Endothelial cell of umbilical vein (primary cell): ENCODE measurements around the gene CSNK2A3. TPM values are rescaled to one million over a fixed set of nuclear protein-coding genes. Genes with fewer than 3 reads are reported as not detected.

ENCODE experiments used
- BruUV-seq: library from RNA; stranded (reverse); fragments of 400-500 nt; replicated peaks from 2 replicates; lab custom pipeline; 2021; lab: Mats Ljungman, UMichigan
- CTCF ChIA-PET: fragments of 300-600, 350-600 bp; sonication (Branson Sonifier 250); formaldehyde crosslinking; loops from one replicate; lab custom pipeline; 2021; ENCODE audit warnings: antibody characterized with exemption, inconsistent platforms; lab: Charles Lee
- POLR2A ChIA-PET: fragments of 300-600, 350-600 bp; sonication (Branson Sonifier 250); formaldehyde crosslinking; loops from one replicate; lab custom pipeline; 2021; ENCODE audit warnings: antibody characterized with exemption, inconsistent platforms; lab: Charles Lee
- DNase-seq: peaks from one replicate; pipeline ENCODE4 v3.0.0-alpha.2; 2011; ENCODE audit warnings: low read depth, low spot score
- FAIRE-seq: peaks from 2 replicates; lab custom pipeline; 2011; peaks lifted over from hg19 to GRCh38; lab: Jason Lieb, UNC
- H2AFZ ChIP-seq: 2 replicates; pipeline ENCODE4 v1.6.0; 2012; ENCODE audit warnings: low read depth, low read length, control low read depth, inconsistent platforms
- H3K27ac ChIP-seq: 2 replicates; pipeline ENCODE4 v1.5.1; 2011; ENCODE audit warnings: low read depth, mild to moderate bottlenecking, control low read depth, low read length, moderate library complexity; ENCODE audit not compliant: insufficient read depth
- H3K27me3 ChIP-seq, 2 experiments: 2 replicates each; pipeline versions ENCODE4 v1.6.0 to v1.6.1; 2011; ENCODE audit warnings: low read length in 2 of 2, mixed read lengths in 1 of 2; ENCODE audit not compliant: control insufficient read depth in 2 of 2, insufficient read depth in 2 of 2
- H3K36me3 ChIP-seq, 2 experiments: 2 replicates in 1 of 2; 3 replicates in 1 of 2; pipeline ENCODE4 v1.5.1; 2011; ENCODE audit warnings: low read length in 2 of 2, mild to moderate bottlenecking in 1 of 2, moderate library complexity in 1 of 2; ENCODE audit not compliant: control insufficient read depth in 2 of 2, insufficient read depth in 2 of 2; ENCODE audit errors: extremely low read depth in 1 of 2
- H3K4me1 ChIP-seq: 3 replicates; pipeline ENCODE4 v1.5.1; 2011; ENCODE audit warnings: mild to moderate bottlenecking, low read length; ENCODE audit not compliant: control insufficient read depth, insufficient read depth; ENCODE audit errors: extremely low read depth
- H3K4me2 ChIP-seq: 2 replicates; pipeline ENCODE4 v1.6.1; 2011; ENCODE audit warnings: low read length, control low read depth, mixed read lengths; ENCODE audit not compliant: insufficient read depth
- H3K4me3 ChIP-seq, 3 experiments: fragments of 200-600 bp in 1 of 3; sonication (generic), shearing (Covaris generic) in 1 of 3; replicated peaks in 1 of 3; 2 replicates each; pipeline ENCODE4 v1.5.1; 2011 to 2016; ENCODE audit warnings: control low read depth in 3 of 3, low read length in 3 of 3, mild to moderate bottlenecking in 2 of 3, inconsistent platforms in 1 of 3, low read depth in 1 of 3, moderate library complexity in 1 of 3; ENCODE audit not compliant: insufficient read depth in 1 of 3
- H3K79me2 ChIP-seq: 2 replicates; pipeline ENCODE4 v1.6.0; 2012; ENCODE audit warnings: low read length, inconsistent platforms; ENCODE audit not compliant: control insufficient read depth, insufficient read depth
- H3K9ac ChIP-seq: replicated peaks from 2 replicates; pipeline ENCODE3; 2011; ENCODE audit warnings: low read length, control low read depth; ENCODE audit not compliant: insufficient read depth; ENCODE audit errors: extremely low read depth
- H3K9me1 ChIP-seq: replicated peaks from 3 replicates; pipeline ENCODE4 v1.6.0; 2011; ENCODE audit warnings: mild to moderate bottlenecking, low read length; ENCODE audit not compliant: control insufficient read depth, insufficient read depth; ENCODE audit errors: extremely low read depth
- H3K9me3 ChIP-seq: replicated peaks from 2 replicates; pipeline ENCODE4 v1.5.1; 2012; ENCODE audit warnings: low read length, inconsistent platforms; ENCODE audit not compliant: control insufficient read depth, insufficient read depth
- H4K20me1 ChIP-seq: replicated peaks from 2 replicates; pipeline ENCODE3; 2011; ENCODE audit warnings: mild to moderate bottlenecking, low read length; ENCODE audit not compliant: control insufficient read depth, insufficient read depth; ENCODE audit errors: extremely low read depth
- EZH2 ChIP-seq: IDR thresholded peaks from 2 replicates; pipeline ENCODE4 v1.6.1; 2012; ENCODE audit warnings: borderline replicate concordance, low read depth, mild to moderate bottlenecking, moderate library complexity, low read length, inconsistent platforms; ENCODE audit not compliant: severe bottlenecking
- FOS ChIP-seq: IDR thresholded peaks from 2 replicates; pipeline ENCODE4 v1.6.1; 2011; ENCODE audit warnings: mild to moderate bottlenecking, low read length, moderate library complexity, borderline replicate concordance; ENCODE audit not compliant: insufficient read depth
- GATA2 ChIP-seq: IDR thresholded peaks from 2 replicates; pipeline ENCODE4 v1.7.0; 2011; ENCODE audit warnings: low read depth, mild to moderate bottlenecking, moderate library complexity, mixed read lengths, low read length; ENCODE audit not compliant: insufficient read length, insufficient read depth
- JUN ChIP-seq: IDR thresholded peaks from 2 replicates; pipeline ENCODE4 v1.6.1; 2011; ENCODE audit warnings: borderline replicate concordance, low read depth; ENCODE audit not compliant: insufficient read length, insufficient read depth
- MYC ChIP-seq: IDR thresholded peaks from one replicate; pipeline ENCODE4 v1.6.1; 2011; ENCODE audit warnings: mild to moderate bottlenecking, low read depth, low read length
- POLR2A ChIP-seq: IDR thresholded peaks from 2 replicates; pipeline ENCODE4 v1.6.1; 2012; ENCODE audit warnings: low read depth, mild to moderate bottlenecking, control low read depth, low read length
- POLR2AphosphoS5 ChIP-seq: IDR thresholded peaks from 2 replicates; pipeline ENCODE4 v1.6.1; 2012; ENCODE audit warnings: low read depth, mild to moderate bottlenecking, control low read depth, low read length, moderate library complexity; ENCODE audit not compliant: insufficient read depth
- dilution Hi-C: fragments of 300-500 bp; cut with MboI; formaldehyde crosslinking; loops from one replicate; pipeline ENCODE4 v1.15.0; 2019; ENCODE audit warnings: low sequenced_read_pairs; ENCODE audit not compliant: extremely low pct_ligation_motif_present
- intact Hi-C: fragments of 100-400 bp; cut with micrococcal nuclease; formaldehyde crosslinking; loops from one replicate; pipeline ENCODE4 v1.10.0; 2022
- polyA plus RNA-seq, 4 experiments: library from polyadenylated mRNA; depleted of rRNA in 3 of 4; stranded (reverse) in 3 of 4; unstranded in 1 of 4; fragments of >200 nt; gene quantifications; 2 replicates each; pipeline versions ENCODE4 v1.2.1 to v1.2.3, GENCODE V29; 2011 to 2012; ENCODE audit warnings: missing spikeins in 1 of 4
- total RNA-seq: library from RNA; stranded (reverse); gene quantifications from 2 replicates; pipeline ENCODE4 v1.2.3, GENCODE V29; 2021
- TF ChIP-seq, protein P1 (sequence below), 2 donors: IDR thresholded peaks; 1 replicate in 1 of 2; 2 replicates in 1 of 2; pipeline ENCODE4 v1.5.1; 2011; ENCODE audit warnings: low read length in 2 of 2, mild to moderate bottlenecking in 2 of 2, moderate library complexity in 2 of 2, control low read depth in 1 of 2, inconsistent platforms in 1 of 2, low read depth in 1 of 2; ENCODE audit not compliant: insufficient read depth in 1 of 2; ENCODE audit errors: extremely low read depth in 1 of 2
- TF ChIP-seq, protein P2 (sequence below): IDR thresholded peaks from 2 replicates; pipeline ENCODE4 v1.6.1; 2011; ENCODE audit not compliant: insufficient read depth, insufficient read length

Gene CSNK2A3
- total and polyA plus RNA-seq, 2 donors (not counting 3 experiments of a cell fraction or from before 2014, with no cell fraction given), result 0.41 TPM; not detected in 1

DNA sequence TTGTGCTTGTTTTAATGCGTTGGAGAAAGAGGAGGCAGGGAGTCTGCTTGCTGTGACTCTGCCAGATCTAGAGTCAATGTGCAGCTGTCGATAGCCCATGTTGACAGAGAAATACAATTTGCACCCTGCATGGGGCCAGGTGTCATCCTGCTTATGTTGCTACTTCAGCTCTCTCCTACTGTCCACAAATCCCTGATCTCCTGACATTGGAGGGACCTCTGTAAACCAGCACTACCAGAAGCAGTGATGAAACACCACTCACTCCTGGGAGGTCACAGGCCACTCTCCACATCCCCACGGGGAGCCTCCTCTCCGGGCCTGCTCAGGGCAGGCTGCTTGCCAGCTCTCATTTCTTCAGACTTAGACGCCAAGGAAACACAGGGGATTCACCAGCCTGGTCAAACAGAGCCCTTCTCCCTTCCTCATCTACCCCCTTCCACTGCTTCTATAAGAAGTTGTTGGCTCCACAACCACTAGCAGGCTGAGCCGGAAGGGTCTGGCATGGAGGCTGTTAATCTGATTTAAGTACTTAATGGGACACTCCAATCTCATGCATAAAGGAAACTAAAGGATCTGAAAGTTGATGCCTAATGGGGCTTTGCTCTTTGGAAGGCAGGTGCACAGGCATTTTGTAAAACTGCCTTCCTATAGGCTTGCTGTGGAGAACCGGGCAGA, 29.9 kb upstream of the CSNK2A3 start:
- H3K4me1 ChIP-seq, result no peaks in the 10 kb centered on the region
- H2AFZ ChIP-seq, result no peak overlapping the region
- ChIA-PET POLR2A (no interaction called here), CTCF (interaction anchor here (1.0 to 1.1 kb wide), 2 partner anchors 14 to 19 kb away, joined by 3 read pairs; no protein-coding TSS in a partner anchor)
- no peaks in the 10 kb centered on the region for H3K9me3 ChIP-seq
- no peak for DNase-seq
- H3K4me2 ChIP-seq, result no peak overlapping the region
- H3K9me1 ChIP-seq, result no peaks in the 10 kb centered on the region
- no peaks in the 10 kb centered on the region for H3K79me2 ChIP-seq
- H3K36me3 ChIP-seq, result no peaks in the 10 kb centered on the region
- FAIRE-seq, result no peak
- dilution Hi-C loops, result no loop called here
- H3K4me3 ChIP-seq, result no peak overlapping the region
- no peaks in the 10 kb centered on the region for H3K27me3 ChIP-seq
- TF ChIP-seq JUN (no peak), EZH2 (no peak), MYC (no peak), POLR2A (no peak), POLR2AphosphoS5 (no peak), GATA2 (no peak), FOS (no peak)
- TF ChIP-seq, protein P1, sequence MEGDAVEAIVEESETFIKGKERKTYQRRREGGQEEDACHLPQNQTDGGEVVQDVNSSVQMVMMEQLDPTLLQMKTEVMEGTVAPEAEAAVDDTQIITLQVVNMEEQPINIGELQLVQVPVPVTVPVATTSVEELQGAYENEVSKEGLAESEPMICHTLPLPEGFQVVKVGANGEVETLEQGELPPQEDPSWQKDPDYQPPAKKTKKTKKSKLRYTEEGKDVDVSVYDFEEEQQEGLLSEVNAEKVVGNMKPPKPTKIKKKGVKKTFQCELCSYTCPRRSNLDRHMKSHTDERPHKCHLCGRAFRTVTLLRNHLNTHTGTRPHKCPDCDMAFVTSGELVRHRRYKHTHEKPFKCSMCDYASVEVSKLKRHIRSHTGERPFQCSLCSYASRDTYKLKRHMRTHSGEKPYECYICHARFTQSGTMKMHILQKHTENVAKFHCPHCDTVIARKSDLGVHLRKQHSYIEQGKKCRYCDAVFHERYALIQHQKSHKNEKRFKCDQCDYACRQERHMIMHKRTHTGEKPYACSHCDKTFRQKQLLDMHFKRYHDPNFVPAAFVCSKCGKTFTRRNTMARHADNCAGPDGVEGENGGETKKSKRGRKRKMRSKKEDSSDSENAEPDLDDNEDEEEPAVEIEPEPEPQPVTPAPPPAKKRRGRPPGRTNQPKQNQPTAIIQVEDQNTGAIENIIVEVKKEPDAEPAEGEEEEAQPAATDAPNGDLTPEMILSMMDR (IDR thresholded peaks at IDR 0.05; ENCODE audit: extremely low read depth in 1 of 2, insufficient read depth in 1 of 2, low read depth in 1 of 2, low read length in 2 of 2), result no peak
- TF ChIP-seq, protein P2, sequence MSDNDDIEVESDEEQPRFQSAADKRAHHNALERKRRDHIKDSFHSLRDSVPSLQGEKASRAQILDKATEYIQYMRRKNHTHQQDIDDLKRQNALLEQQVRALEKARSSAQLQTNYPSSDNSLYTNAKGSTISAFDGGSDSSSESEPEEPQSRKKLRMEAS, result no peak
- H4K20me1 ChIP-seq, result no peaks in the 10 kb centered on the region
- BruUV-seq, result no TSS peak
- no peak overlapping the region for H3K27ac ChIP-seq
- H3K9ac ChIP-seq, result no peak overlapping the region
- intact Hi-C loops, result no loop called here
